GM12874 (cell line): ENCODE data around the gene SDC1.

ENCODE experiments used
- TF ChIP-seq, protein P1 (sequence below): IDR thresholded peaks from 2 replicates; pipeline ENCODE4 v1.5.1; 2011; ENCODE audit warnings: low read depth, mild to moderate bottlenecking, control low read depth, low read length, moderate library complexity; ENCODE audit not compliant: insufficient read depth

SDC1 gene

DNA sequence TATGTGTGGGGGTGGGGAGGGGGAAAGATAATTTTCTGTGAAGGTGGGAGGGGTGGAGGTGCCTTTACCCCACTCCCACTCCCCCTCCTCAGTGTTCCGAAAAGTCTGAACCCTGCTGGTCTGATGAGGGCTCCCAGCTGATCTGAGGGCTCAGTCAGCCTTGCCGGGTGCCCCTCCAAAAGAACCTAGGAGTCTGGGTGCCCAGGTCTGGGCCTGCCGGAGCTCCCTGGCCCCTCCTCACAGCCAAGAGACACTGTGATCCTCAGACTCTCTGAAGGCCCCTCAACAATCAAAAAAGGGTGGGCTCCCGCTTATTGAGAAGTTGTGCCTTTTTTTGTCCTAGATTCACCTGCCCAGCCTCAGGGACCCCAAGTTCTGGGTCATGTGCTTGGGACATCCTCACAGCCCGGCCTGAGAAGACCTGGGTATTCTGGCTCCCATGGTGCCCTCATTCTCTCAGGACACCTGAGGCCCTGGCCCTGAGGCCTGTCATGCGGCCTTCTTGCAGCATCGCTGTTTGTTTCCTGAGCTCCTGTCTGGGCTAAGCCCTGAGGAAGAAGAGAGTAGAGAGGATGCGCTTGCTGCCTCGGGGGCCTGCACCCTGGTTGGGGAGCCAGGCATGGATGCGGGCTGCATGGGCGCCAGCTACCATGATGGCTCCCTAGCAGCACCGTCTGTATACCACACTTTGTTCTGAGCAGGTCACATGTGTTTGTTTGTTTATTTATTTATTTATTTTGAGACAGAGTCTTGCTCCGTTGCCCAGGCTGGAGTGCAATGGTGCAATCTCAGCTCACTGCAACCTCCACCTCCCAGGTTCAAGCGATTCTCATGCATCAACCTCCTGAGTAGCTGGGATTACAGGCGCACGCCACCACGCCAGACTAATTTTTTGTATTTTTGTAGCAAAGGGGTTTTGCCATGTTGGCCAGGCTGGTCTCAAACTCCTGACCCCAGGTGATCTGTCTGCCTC, 44.0 kb downstream of the SDC1 start:
- TF ChIP-seq, protein P1, sequence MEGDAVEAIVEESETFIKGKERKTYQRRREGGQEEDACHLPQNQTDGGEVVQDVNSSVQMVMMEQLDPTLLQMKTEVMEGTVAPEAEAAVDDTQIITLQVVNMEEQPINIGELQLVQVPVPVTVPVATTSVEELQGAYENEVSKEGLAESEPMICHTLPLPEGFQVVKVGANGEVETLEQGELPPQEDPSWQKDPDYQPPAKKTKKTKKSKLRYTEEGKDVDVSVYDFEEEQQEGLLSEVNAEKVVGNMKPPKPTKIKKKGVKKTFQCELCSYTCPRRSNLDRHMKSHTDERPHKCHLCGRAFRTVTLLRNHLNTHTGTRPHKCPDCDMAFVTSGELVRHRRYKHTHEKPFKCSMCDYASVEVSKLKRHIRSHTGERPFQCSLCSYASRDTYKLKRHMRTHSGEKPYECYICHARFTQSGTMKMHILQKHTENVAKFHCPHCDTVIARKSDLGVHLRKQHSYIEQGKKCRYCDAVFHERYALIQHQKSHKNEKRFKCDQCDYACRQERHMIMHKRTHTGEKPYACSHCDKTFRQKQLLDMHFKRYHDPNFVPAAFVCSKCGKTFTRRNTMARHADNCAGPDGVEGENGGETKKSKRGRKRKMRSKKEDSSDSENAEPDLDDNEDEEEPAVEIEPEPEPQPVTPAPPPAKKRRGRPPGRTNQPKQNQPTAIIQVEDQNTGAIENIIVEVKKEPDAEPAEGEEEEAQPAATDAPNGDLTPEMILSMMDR = no peak

DNA sequence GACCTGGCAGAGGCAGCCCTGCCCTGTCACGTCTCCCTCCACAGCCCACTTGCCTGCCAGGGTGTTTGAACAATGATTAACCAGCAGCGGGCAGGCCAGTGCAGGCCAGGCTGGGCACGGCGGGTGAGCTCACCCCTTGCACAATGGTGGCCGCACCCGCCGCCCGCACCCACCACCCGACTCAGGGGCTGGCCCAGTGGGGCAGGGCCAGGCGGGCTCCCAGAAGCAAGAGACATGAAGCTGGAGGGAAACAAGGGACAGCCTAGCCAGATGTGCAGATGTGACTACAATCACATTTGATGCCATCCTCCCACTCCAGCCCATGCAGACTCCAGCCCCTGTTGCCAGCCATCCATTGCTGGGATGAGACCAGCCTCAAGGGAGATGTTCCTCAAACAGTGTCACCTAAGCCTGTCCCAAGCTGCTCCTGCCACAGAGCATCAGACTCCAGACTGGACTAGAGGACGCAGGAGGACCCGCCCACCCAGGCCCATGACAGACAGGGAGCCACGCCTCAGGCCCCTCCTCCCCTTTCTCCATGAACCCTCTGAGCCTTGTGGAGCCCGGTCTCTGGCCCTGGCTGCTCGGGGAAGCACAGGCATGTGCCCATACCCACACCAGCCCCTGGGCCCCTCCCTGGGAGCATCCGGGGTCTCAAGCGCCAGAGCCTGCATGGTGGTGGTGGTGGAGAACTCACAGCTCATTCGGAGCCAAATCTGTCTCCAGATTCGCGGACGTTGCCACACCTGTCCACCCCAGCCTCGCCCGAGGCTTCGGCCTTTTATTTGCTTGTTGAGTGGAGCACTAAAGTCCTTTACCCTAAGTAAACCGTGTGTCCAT, 45.0 kb downstream of the SDC1 start:
- TF ChIP-seq, protein P1 = no peak

DNA sequence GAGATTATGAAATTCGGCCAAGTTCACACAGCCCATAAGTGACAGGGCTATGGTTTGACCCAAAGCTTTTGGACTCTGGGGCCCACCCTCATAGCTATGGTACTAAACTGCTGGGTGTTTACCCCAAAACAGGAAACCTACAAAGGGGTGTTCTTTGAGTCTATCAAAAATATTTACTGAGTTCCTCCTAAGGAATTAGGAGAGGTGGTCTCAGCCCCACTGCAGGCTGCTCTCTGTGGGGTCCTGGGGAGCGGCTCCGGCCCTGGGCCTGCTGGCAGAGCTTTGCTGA, 45.5 kb downstream of the SDC1 start:
- TF ChIP-seq, protein P1 = no peak

DNA sequence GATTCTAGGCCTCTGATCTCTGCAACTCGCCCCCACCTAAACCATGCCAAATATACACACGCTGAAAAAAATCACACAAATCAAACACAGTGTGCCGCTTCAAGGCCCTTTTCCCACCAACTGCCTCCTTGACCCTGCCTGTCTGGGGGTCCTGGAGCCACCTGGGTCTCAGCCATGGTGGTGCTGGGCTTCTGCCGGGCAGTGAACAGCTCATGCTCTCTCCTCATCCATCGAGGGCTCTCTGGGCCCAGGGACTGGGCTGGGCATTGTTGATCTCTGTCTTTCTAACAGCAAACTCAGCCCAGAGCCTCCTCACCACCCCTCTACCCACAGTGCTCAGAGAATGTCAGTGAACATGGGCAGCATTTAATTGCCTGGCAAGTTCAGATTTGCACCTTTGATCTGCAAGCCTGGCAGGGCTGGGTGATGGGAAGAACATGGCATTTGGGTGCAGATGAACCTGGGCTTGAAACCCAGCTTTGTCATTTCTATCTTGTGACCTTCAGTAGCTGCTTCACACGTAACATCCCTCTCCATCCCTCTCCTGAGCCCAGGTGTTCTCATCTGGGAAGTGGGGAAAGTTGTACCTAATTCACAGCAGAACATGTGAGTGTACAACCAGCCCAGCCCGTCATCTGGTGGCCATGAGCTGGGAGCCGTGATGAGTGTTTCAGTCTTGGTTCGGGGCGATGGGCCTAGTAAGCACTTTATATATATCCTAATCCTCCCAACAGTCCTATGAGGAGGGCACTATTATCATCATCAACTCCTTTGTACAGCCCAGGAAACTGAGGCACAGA, 46.1 kb downstream of the SDC1 start:
- TF ChIP-seq, protein P1 = no peak

DNA sequence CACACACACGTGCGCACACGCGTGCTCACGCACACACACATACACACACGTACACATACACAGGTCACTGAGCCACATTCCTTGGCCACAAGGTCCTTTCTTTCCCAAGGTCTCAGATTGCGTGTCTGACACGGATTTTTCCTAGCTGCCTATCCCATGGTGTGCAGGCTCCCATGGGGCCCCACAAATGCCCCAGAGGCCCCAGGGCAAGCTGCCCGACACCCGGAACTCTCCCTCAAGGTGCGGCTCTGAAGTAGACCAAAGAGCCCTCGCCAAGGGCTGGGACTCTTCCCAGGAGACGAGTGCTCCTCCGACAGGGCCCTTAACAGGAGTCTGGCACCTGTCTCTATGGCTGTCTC, 46.7 kb downstream of the SDC1 start:
- TF ChIP-seq, protein P1 = no peak

DNA sequence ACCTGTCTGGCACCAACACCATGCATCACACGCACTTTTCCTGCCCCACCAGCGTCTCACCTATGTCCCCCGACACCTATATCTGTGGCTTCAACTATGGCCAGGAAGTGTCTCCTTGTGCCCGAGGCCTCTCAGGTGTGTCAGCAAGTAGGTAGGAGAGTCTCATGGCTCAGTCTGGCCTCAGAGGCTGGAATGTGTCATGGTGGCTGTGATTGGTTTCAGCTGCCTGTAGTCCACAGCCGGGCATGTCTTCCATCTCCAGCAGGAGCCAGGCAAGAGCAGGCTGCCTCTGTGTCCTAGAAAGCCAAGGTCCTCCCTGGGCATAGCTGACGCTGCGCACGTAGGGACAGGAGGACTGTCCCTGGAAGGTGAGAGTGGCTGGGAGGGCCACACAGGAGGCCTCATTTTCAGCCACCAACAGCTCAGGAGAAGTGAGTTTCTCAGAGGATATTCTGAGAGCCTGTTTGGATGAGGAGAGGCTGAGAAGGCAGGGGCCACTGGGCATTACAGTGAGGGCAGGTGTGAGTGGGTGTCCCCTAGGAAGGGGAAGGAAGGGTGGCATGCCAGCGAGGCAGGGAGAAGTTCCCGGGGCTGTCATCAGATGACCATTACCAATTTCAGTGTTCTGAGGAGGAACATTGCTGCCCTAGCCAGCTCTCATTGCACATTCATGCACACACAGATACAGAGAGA, 47.2 kb downstream of the SDC1 start:
- TF ChIP-seq, protein P1 = no peak

DNA sequence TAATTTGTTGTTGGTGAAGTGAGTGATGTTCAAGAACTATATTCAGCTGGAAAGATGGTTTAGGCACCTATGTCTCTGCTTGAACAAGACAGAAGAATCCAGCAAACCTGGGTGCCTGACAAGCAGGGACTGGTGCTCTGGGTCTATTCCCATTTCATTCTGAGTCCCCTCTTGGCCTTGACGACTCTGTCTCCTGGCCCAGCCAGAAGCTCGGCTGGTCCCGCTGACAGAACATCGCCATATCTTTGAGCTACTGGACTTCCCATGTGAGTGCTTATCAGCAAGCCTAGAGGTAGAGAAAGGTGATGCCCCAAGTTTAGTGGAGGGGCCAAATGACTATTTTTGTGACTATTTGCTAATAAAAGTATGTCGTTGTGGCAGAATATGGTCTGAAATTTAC, 48.2 kb downstream of the SDC1 start:
- TF ChIP-seq, protein P1 = no peak
